ENCODE results near the gene C9orf50. TPM values are rescaled to one million over a fixed set of nuclear protein-coding genes. Genes with fewer than 3 reads are reported as not detected.

The C9orf50 gene
- total RNA-seq, 1 donor from 2014 or later: not detected

GRCh38 chr9:129586685-129587084, 34.2 kb downstream of the C9orf50 start:
- intact Hi-C loops (cut with DNase I): no loop called here
- Histone ChIP-seq H3K4me3 (no peak overlapping the region), H3K36me3 (no peaks in the 10 kb centered on the region), H3K9me3 (no peaks in the 10 kb centered on the region), H3K27ac (no peak overlapping the region), H3K4me1 (peaks cover 0 to 5% of the 10 kb centered on the region in 2 donors), H3K27me3 (no peaks in the 10 kb centered on the region)
- DNase-seq (ENCODE audit: low spot score in 2 of 2): no peak
- TF ChIP-seq CTCF (IDR thresholded peaks at IDR 0.05): no peak

- intact Hi-C loops (cut with DNase I): no loop called here
- DNase-seq (ENCODE audit: low spot score in 2 of 2): no peak
Measured at GRCh38 chr9:129586245-129586644, 34.7 kb downstream of the C9orf50 start.

GRCh38 chr9:129585352-129585751, 35.5 kb downstream of the C9orf50 start:
- Histone ChIP-seq H3K9me3 (no peaks in the 10 kb centered on the region), H3K27ac (no peak overlapping the region), H3K36me3 (no peaks in the 10 kb centered on the region), H3K27me3 (no peaks in the 10 kb centered on the region), H3K4me3 (no peak overlapping the region), H3K4me1 (peaks cover 0 to 5% of the 10 kb centered on the region in 2 donors)
- intact Hi-C loops (cut with DNase I): no loop called here
- no peak for DNase-seq (ENCODE audit: low spot score in 2 of 2)
- TF ChIP-seq CTCF (IDR thresholded peaks at IDR 0.05): no peak

More at GRCh38 chr9:129586245-129586644, 34.7 kb downstream of the C9orf50 start:
- Histone ChIP-seq H3K27ac (no peak overlapping the region), H3K27me3 (no peaks in the 10 kb centered on the region), H3K4me1 (peaks cover 0 to 5% of the 10 kb centered on the region in 2 donors), H3K9me3 (no peaks in the 10 kb centered on the region), H3K4me3 (no peak overlapping the region), H3K36me3 (no peaks in the 10 kb centered on the region)
- TF ChIP-seq CTCF (IDR thresholded peaks at IDR 0.05): no peak

GRCh38 chr9:129584136-129584535, 36.8 kb downstream of the C9orf50 start:
- no peaks in the 10 kb centered on the region for H3K36me3 ChIP-seq
- H3K4me3 ChIP-seq: no peak overlapping the region
- H3K27me3 ChIP-seq: no peaks in the 10 kb centered on the region
- no peak for TF ChIP-seq CTCF (IDR thresholded peaks at IDR 0.05)
- no peaks in the 10 kb centered on the region for H3K9me3 ChIP-seq
- no peak overlapping the region for H3K27ac ChIP-seq
- DNase-seq (ENCODE audit: low spot score in 2 of 2): peak in 1 of 2 donors; percentile 84
- intact Hi-C loops (cut with DNase I): no loop called here
- no peaks in the 10 kb centered on the region for H3K4me1 ChIP-seq

GRCh38 chr9:129583308-129584038, 37.4 kb downstream of the C9orf50 start:
- peak in 1 of 3 experiments; percentile 2 for TF ChIP-seq CTCF (IDR thresholded peaks at IDR 0.05)
- no peaks in the 10 kb centered on the region for H3K36me3 ChIP-seq
- no peak overlapping the region for H3K4me3 ChIP-seq
- no peak for DNase-seq (ENCODE audit: low spot score in 2 of 2)
- H3K27ac ChIP-seq: no peak overlapping the region
- H3K4me1 ChIP-seq: no peaks in the 10 kb centered on the region
- intact Hi-C loops (cut with DNase I): no loop called here
- no peaks in the 10 kb centered on the region for H3K9me3 ChIP-seq
- H3K27me3 ChIP-seq: no peaks in the 10 kb centered on the region
